ENCODE measurements around the gene SPSB2.

DNA sequence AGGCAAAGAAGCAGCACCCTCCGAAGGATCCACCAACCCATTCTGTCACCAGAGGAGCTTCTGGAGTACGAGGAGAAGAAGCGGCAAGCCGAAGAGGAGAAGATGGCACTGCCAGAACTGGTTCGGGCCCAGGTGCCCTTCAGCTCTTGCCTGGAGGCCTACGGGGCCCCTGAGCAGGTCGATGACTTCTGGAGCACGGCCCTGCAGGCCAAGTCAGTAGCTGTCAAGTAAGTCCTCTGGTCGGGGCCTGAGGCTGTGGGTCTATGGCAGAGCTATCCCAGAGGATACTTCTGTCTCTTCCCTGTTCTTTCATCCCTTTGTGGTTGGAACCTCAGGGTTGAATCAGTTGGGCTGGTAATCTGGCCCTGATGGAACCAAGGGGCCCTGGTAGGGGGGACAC is 11.7 kb downstream of the SPSB2 start:
- TF ChIP-seq, protein P1, sequence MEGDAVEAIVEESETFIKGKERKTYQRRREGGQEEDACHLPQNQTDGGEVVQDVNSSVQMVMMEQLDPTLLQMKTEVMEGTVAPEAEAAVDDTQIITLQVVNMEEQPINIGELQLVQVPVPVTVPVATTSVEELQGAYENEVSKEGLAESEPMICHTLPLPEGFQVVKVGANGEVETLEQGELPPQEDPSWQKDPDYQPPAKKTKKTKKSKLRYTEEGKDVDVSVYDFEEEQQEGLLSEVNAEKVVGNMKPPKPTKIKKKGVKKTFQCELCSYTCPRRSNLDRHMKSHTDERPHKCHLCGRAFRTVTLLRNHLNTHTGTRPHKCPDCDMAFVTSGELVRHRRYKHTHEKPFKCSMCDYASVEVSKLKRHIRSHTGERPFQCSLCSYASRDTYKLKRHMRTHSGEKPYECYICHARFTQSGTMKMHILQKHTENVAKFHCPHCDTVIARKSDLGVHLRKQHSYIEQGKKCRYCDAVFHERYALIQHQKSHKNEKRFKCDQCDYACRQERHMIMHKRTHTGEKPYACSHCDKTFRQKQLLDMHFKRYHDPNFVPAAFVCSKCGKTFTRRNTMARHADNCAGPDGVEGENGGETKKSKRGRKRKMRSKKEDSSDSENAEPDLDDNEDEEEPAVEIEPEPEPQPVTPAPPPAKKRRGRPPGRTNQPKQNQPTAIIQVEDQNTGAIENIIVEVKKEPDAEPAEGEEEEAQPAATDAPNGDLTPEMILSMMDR (conservative IDR thresholded peaks at IDR 0.05): no peak
- no peak for TF ChIP-seq ZFX (IDR thresholded peaks at IDR 0.05)

Data from C4-2B (cell line).